Sigmoid colon (tissue), 7 donors: ENCODE measurements around the gene IL18BP. TPM values are rescaled to one million over a fixed set of nuclear protein-coding genes. Genes with fewer than 3 reads are reported as not detected.

Source experiments
- DNase-seq: peaks from one replicate; pipeline ENCODE4 v3.0.0-alpha.2; 2019
- H3K27ac ChIP-seq, 4 donors: fragments of 200-600 bp; sonication (generic); one replicate each; pipeline ENCODE4 v1.5.1; 2016 to 2019; ENCODE audit warnings: mild to moderate bottlenecking in 1 of 4
- H3K27me3 ChIP-seq, 3 donors: fragments of 200-600 bp; sonication (generic); one replicate each; pipeline ENCODE4 v1.5.1; 2019; ENCODE audit warnings: mild to moderate bottlenecking in 1 of 3
- H3K36me3 ChIP-seq, 4 donors: fragments of 200-600 bp; sonication (generic); one replicate each; pipeline ENCODE4 v1.5.1; 2016 to 2019
- H3K4me1 ChIP-seq, 4 donors: fragments of 200-600 bp; sonication (generic); one replicate each; pipeline ENCODE4 v1.5.1; 2017 to 2019
- H3K4me3 ChIP-seq, 4 donors: fragments of 200-600 bp; sonication (generic); one replicate each; pipeline ENCODE4 v1.5.1; 2017 to 2019; ENCODE audit warnings: mild to moderate bottlenecking in 2 of 4, moderate library complexity in 1 of 4
- H3K9me3 ChIP-seq, 4 donors: fragments of 200-600 bp in 3 of 4; sonication (generic) in 3 of 4; one replicate each; pipeline versions ENCODE4 v1.5.1 to v1.6.1; 2013 to 2019
- EP300 ChIP-seq, 4 donors: sonication (generic); formaldehyde crosslinking; IDR thresholded peaks; one replicate each; pipeline ENCODE4 v1.6.1; 2017; ENCODE audit warnings: antibody characterized with exemption in 4 of 4
- POLR2A ChIP-seq, 2 donors: fragments of 450-650 bp; IDR thresholded peaks; one replicate each; pipeline ENCODE4 v1.6.1; 2016; ENCODE audit warnings: antibody characterized with exemption in 2 of 2, mild to moderate bottlenecking in 2 of 2, moderate library complexity in 2 of 2
- POLR2AphosphoS5 ChIP-seq, 4 donors: sonication (generic); formaldehyde crosslinking; IDR thresholded peaks; one replicate each; pipeline ENCODE4 v1.6.1; 2017; ENCODE audit warnings: antibody characterized with exemption in 4 of 4
- WGBS, 2 donors: extraction: QIAGEN DNeasy Blood & Tissue Kit; methylation state at CpG; one replicate each; pipeline ENCODE4 v1.1.7; 2013; 5-methylcytosine and 5-hydroxymethylcytosine counted together
- intact Hi-C: fragments of 100-400 bp; cut with DNase I; formaldehyde crosslinking; loops from one replicate; pipeline ENCODE4 v1.15.1; 2023
- polyA plus RNA-seq, 3 donors: library from polyadenylated mRNA; stranded (reverse); fragments of 200-250 nt; gene quantifications; one replicate each; pipeline ENCODE4 v1.2.3, GENCODE V29; 2013
- total RNA-seq, 4 donors: library from RNA; depleted of rRNA; stranded (reverse); fragments of >200 nt; gene quantifications; one replicate each; pipeline ENCODE4 v1.1.0, GENCODE V29; 2016
- TF ChIP-seq, protein P1 (sequence below), 4 experiments: fragments of 450-650 bp in 3 of 4; fragments of 200-600 bp in 1 of 4; IDR thresholded peaks; one replicate each; pipeline ENCODE4 v1.5.1; 2016 to 2019; ENCODE audit warnings: antibody characterized with exemption in 4 of 4, mild to moderate bottlenecking in 3 of 4, moderate library complexity in 2 of 4
- donor health status: healthy with polysubstance abuse.
- donor health status: Bipolar disorder and iron deficiency.
- donor health status: healthy.

The IL18BP gene
- total and polyA plus RNA-seq, 7 donors: 2.5 to 21.3 (median 6.0) TPM

DNA sequence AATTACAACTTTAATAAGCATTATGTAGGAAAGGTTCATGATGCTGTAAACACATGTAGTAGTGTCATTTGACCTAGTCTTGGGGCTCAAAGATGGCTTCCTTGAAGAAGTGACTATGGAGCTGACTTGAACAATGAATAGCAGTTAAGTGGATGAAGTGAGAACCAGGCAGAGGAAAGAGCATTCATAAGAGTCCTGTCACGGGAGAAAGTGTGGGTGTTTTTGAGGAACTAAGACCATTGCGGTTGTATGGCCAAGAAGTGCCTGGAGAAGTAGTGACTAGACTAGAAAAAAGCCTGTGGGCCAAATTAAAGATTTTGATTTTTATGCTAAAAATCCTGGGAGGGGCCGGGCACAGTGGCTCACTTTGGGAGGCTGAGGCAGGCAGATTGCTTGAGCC is 7.2 kb upstream of the IL18BP start:
- Histone ChIP-seq H3K36me3 (peaks cover 0 to 6% (median 0%) of the 10 kb centered on the region in 4 donors), H3K4me3 (no peak overlapping the region), H3K4me1 (peaks cover 0 to 27% (median 23%) of the 10 kb centered on the region in 4 donors), H3K27me3 (no peaks in the 10 kb centered on the region), H3K9me3 (no peaks in the 10 kb centered on the region), H3K27ac (no peak overlapping the region)
- intact Hi-C loops: no loop called here
- no peak for DNase-seq
- TF ChIP-seq POLR2AphosphoS5 (IDR thresholded peaks at IDR 0.05) (no peak), EP300 (IDR thresholded peaks at IDR 0.05) (no peak), POLR2A (IDR thresholded peaks at IDR 0.05) (no peak)
- TF ChIP-seq, protein P1, sequence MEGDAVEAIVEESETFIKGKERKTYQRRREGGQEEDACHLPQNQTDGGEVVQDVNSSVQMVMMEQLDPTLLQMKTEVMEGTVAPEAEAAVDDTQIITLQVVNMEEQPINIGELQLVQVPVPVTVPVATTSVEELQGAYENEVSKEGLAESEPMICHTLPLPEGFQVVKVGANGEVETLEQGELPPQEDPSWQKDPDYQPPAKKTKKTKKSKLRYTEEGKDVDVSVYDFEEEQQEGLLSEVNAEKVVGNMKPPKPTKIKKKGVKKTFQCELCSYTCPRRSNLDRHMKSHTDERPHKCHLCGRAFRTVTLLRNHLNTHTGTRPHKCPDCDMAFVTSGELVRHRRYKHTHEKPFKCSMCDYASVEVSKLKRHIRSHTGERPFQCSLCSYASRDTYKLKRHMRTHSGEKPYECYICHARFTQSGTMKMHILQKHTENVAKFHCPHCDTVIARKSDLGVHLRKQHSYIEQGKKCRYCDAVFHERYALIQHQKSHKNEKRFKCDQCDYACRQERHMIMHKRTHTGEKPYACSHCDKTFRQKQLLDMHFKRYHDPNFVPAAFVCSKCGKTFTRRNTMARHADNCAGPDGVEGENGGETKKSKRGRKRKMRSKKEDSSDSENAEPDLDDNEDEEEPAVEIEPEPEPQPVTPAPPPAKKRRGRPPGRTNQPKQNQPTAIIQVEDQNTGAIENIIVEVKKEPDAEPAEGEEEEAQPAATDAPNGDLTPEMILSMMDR (IDR thresholded peaks at IDR 0.05): no peak
- 66 to 86% methylated on average over 3 of the region's 3 CpGs for WGBS, 2 donors

DNA sequence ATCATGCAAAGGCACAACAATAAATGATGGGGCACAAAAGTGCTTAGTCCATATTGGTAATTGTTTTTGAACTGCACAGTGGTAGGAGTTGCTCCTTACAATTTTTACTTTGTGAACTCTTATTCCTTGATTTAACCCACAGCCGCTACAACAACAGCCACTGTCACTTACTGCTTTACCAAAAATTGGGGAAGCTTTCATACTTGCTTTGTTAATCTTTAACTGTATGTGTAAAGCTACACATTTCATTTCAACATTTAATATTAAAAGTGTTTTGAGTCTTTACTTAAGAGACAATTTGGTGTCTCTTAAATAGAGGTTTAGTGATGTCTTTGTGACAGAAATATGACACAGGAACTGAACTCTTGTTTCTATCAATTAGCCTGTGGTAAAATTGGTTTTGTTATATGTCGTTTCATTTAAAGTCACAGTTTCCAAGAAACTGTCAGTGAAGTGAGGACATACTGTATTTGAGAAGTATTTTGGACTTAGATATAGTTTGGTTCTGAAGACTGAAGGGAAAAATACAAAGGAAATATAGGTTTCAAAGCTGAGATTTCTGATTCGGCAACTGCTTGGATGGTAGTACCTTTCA is 6.5 kb upstream of the IL18BP start:
- TF ChIP-seq EP300 (IDR thresholded peaks at IDR 0.05): no peak
- TF ChIP-seq, protein P1 (IDR thresholded peaks at IDR 0.05): no peak
- DNase-seq: no peak
- intact Hi-C loops: no loop called here
- H3K9me3 ChIP-seq: no peaks in the 10 kb centered on the region
- peaks cover 0 to 6% (median 0%) of the 10 kb centered on the region in 4 donors for H3K36me3 ChIP-seq
- 78 to 88% methylated on average over 3 of the region's 3 CpGs for WGBS, 2 donors
- H3K4me1 ChIP-seq: peaks cover 0 to 19% (median 17%) of the 10 kb centered on the region in 4 donors
- H3K27me3 ChIP-seq: no peaks in the 10 kb centered on the region
- H3K27ac ChIP-seq: no peak overlapping the region
- no peak overlapping the region for H3K4me3 ChIP-seq

DNA sequence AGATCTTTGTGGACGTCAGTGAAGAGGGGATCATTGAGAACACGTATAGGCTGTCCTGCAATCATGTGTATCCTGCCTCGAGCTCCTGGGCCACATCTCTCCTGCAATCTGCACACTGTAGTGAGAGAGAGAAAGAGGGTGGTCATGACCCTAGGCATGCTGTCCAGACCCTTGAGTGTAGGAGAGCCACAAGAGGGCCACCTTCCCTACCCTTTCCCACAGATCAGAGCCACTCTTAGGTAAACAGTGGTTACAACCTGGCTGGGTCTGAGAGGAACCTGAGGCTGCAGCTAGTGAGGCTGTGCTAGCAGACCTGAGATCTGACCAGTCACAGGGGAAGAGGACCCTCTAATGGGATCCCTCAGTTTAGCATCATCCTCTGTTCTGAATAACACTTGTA is 3.9 kb upstream of the IL18BP start:
- H3K27ac ChIP-seq: no peak overlapping the region
- no peaks in the 10 kb centered on the region for H3K9me3 ChIP-seq
- H3K4me3 ChIP-seq: no peak overlapping the region
- intact Hi-C loops: no loop called here
- 88 to 93% methylated on average over 3 of the region's 3 CpGs for WGBS, 2 donors
- no peak for TF ChIP-seq EP300 (IDR thresholded peaks at IDR 0.05)
- no peak for TF ChIP-seq POLR2A (IDR thresholded peaks at IDR 0.05)
- TF ChIP-seq, protein P1 (IDR thresholded peaks at IDR 0.05): no peak
- TF ChIP-seq POLR2AphosphoS5 (IDR thresholded peaks at IDR 0.05): no peak
- H3K36me3 ChIP-seq: peaks cover 0 to 6% (median 0%) of the 10 kb centered on the region in 4 donors
- H3K4me1 ChIP-seq: peaks cover 0 to 12% (median 8%) of the 10 kb centered on the region in 4 donors
- H3K27me3 ChIP-seq: no peaks in the 10 kb centered on the region
- DNase-seq: no peak

DNA sequence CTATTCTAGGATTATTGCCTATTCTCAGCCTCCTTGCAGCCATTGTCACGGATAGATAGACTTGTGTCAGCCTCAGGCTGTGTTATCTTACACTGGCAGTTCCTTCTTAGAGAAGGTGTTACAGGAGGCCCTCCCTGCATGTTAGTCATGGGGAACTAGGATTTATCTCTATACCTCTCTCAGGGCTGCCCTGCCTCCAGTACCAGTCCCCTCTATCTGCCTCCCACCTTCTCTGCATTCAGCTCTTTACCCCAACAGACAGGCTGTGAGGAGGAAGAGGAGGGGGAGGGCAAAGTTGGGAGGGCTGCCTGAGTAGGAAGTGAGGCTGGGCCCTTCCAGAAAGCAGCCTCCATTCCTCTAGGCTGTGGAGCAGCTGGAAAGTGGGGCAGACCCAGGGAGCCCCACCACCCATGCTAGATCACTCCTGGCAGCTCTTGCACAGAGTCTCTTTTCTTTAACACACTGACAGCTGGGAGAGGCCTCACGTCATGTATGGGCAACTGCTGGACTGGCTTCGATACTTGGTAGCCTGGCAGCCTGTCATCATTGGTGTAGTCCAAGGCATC is 2.9 kb upstream of the IL18BP start:
- H3K27me3 ChIP-seq: no peaks in the 10 kb centered on the region
- H3K36me3 ChIP-seq: peaks cover 0 to 2% (median 0%) of the 10 kb centered on the region in 4 donors
- no peak for DNase-seq
- no peak overlapping the region for H3K4me3 ChIP-seq
- no peak overlapping the region for H3K27ac ChIP-seq
- TF ChIP-seq EP300 (IDR thresholded peaks at IDR 0.05) (no peak), POLR2AphosphoS5 (IDR thresholded peaks at IDR 0.05) (no peak), POLR2A (IDR thresholded peaks at IDR 0.05) (no peak)
- TF ChIP-seq, protein P1 (IDR thresholded peaks at IDR 0.05): no peak
- intact Hi-C loops: no loop called here
- H3K9me3 ChIP-seq: no peaks in the 10 kb centered on the region
- WGBS, 2 donors: 91 to 94% methylated on average over 3 of the region's 3 CpGs
- peaks cover 0 to 22% (median 18%) of the 10 kb centered on the region in 4 donors for H3K4me1 ChIP-seq
